Stomach (tissue), 4 donors: ENCODE results near the gene DIAPH3.

Source experiments
- CTCF ChIP-seq, 7 experiments: fragments of 450-650 bp in 4 of 7; fragments of 200-600 bp in 3 of 7; sonication (generic) in 3 of 7; IDR thresholded peaks; one replicate each; pipeline ENCODE4 v1.5.1; 2016 to 2019; ENCODE audit warnings: antibody characterized with exemption in 7 of 7, control low read depth in 2 of 7, mild to moderate bottlenecking in 1 of 7
- EP300 ChIP-seq: sonication (generic); formaldehyde crosslinking; IDR thresholded peaks from one replicate; pipeline ENCODE4 v1.6.1; 2017; ENCODE audit warnings: antibody characterized with exemption
- POLR2AphosphoS5 ChIP-seq, 3 donors: sonication (generic); formaldehyde crosslinking; IDR thresholded peaks; one replicate each; pipeline ENCODE4 v1.6.1; 2016; ENCODE audit warnings: antibody characterized with exemption in 3 of 3

DNA sequence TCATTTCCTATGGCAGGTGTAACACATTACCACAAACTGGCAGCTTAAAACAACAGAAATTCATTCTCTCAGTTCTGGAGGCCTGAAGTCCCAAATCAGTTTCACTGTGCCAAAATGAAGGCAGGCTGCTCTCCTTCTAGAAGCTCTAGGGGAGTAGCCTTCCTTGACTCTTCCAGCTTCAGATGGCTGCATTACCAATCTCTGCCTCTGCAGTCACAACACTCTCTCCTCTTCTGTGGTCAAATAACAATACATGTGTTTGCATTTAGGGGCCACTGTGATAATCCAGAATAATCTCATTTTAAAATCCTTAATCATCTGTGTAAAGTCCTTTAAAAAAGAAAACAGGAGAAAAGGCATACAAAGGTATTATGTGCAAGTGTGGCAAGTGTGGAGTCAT lies 7.8 kb downstream of the DIAPH3 start:
- TF ChIP-seq CTCF (IDR thresholded peaks at IDR 0.05) (no peak), POLR2AphosphoS5 (IDR thresholded peaks at IDR 0.05) (no peak), EP300 (no peak)
